PC-9 (cell line): ENCODE measurements around the gene TMEM132D.

Source experiments
- CTCF ChIP-seq: fragments of 200-600 bp; sonication (generic); conservative IDR thresholded peaks from 2 replicates; pipeline ENCODE4 v1.6.1; 2017; ENCODE audit warnings: mixed run types, antibody characterized with exemption, mild to moderate bottlenecking, moderate library complexity
- EZH2 ChIP-seq: fragments of 200-600 bp; sonication (generic); IDR thresholded peaks from 2 replicates; pipeline ENCODE4 v1.8.0; 2017; ENCODE audit warnings: antibody characterized with exemption, low read depth

- TF ChIP-seq EZH2, result no peak
- TF ChIP-seq CTCF, result no peak
Measured at GRCh38 chr12:129401572-129401971, 502.3 kb downstream of the TMEM132D start.
